ENCODE results near the gene DUSP22. TPM values are rescaled to one million over a fixed set of nuclear protein-coding genes. Genes with fewer than 3 reads are reported as not detected.

Gene DUSP22
- total RNA-seq, 6 donors from 2014 or later, result 49.9 to 108 (median 63.8) TPM

GRCh38 chr6:316753-317038, 24.4 kb downstream of the DUSP22 start:
- no peak for ATAC-seq (ENCODE audit: low FRiP score in 2 of 2)
- Histone ChIP-seq H3K27ac (no peak overlapping the region), H3K4me1 (peaks cover 11 to 23% (median 15%) of the 10 kb centered on the region in 4 donors), H3K36me3 (peaks cover 0 to 3% (median 0%) of the 10 kb centered on the region in 4 donors), H3K9me3 (no peaks in the 10 kb centered on the region), H3K27me3 (no peaks in the 10 kb centered on the region), H3K4me3 (no peak overlapping the region)
- DNase-seq, result no peak
- no peak for TF ChIP-seq EP300 (IDR thresholded peaks at IDR 0.05)
- no peak for TF ChIP-seq POLR2A (IDR thresholded peaks at IDR 0.05)
- no peak for TF ChIP-seq POLR2AphosphoS5 (IDR thresholded peaks at IDR 0.05)
- TF ChIP-seq CTCF (IDR thresholded peaks at IDR 0.05), result no peak

GRCh38 chr6:317060-317447, 24.8 kb downstream of the DUSP22 start:
- peak; percentile 19 to 84 for DNase-seq
- no peaks in the 10 kb centered on the region for H3K27me3 ChIP-seq
- H3K4me1 ChIP-seq, result peaks cover 8 to 20% (median 12%) of the 10 kb centered on the region in 4 donors
- WGBS, 2 donors, result 69% methylated on average over 7 of the region's 7 CpGs
- no peak for ATAC-seq (ENCODE audit: low FRiP score in 2 of 2)
- H3K27ac ChIP-seq, result no peak overlapping the region
- H3K9me3 ChIP-seq, result no peaks in the 10 kb centered on the region
- H3K4me3 ChIP-seq, result no peak overlapping the region
- peaks cover 0 to 3% (median 0%) of the 10 kb centered on the region in 4 donors for H3K36me3 ChIP-seq
- TF ChIP-seq POLR2AphosphoS5 (IDR thresholded peaks at IDR 0.05), result no peak
- TF ChIP-seq EP300 (IDR thresholded peaks at IDR 0.05), result no peak
- TF ChIP-seq POLR2A (IDR thresholded peaks at IDR 0.05), result no peak

GRCh38 chr6:317448-318144, 25.3 kb downstream of the DUSP22 start:
- Histone ChIP-seq H3K4me1 (peaks cover 4 to 14% (median 6%) of the 10 kb centered on the region in 4 donors), H3K9me3 (no peaks in the 10 kb centered on the region), H3K27me3 (no peaks in the 10 kb centered on the region), H3K4me3 (no peak overlapping the region), H3K36me3 (peaks cover 0 to 3% (median 0%) of the 10 kb centered on the region in 4 donors), H3K27ac (no peak overlapping the region)
- ATAC-seq (ENCODE audit: low FRiP score in 2 of 2) (no peak), DNase-seq (peak; percentile 21 to 46)
- 78 to 79% methylated on average over 18 of the region's 18 CpGs for WGBS, 2 donors
- TF ChIP-seq POLR2AphosphoS5 (IDR thresholded peaks at IDR 0.05) (no peak), CTCF (IDR thresholded peaks at IDR 0.05) (no peak), POLR2A (IDR thresholded peaks at IDR 0.05) (no peak), EP300 (IDR thresholded peaks at IDR 0.05) (no peak)

GRCh38 chr6:318243-318890, 26.1 kb downstream of the DUSP22 start:
- H3K4me3 ChIP-seq, result no peak overlapping the region
- peaks cover under 1 to 8% (median 4%) of the 10 kb centered on the region in 4 donors for H3K4me1 ChIP-seq
- no peak for ATAC-seq (ENCODE audit: low FRiP score in 2 of 2)
- H3K9me3 ChIP-seq, result no peaks in the 10 kb centered on the region
- TF ChIP-seq CTCF (IDR thresholded peaks at IDR 0.05) (no peak), POLR2AphosphoS5 (IDR thresholded peaks at IDR 0.05) (no peak), EP300 (IDR thresholded peaks at IDR 0.05) (no peak), POLR2A (IDR thresholded peaks at IDR 0.05) (no peak)
- no peak overlapping the region for H3K27ac ChIP-seq
- WGBS, 2 donors, result 79 to 80% methylated on average over 4 of the region's 4 CpGs
- DNase-seq, result peak; percentile 18 to 40
- no peaks in the 10 kb centered on the region for H3K27me3 ChIP-seq
- H3K36me3 ChIP-seq, result peaks cover 0 to 3% (median 0%) of the 10 kb centered on the region in 4 donors

GRCh38 chr6:319177-320131, 27.2 kb downstream of the DUSP22 start:
- Histone ChIP-seq H3K9me3 (no peaks in the 10 kb centered on the region), H3K27me3 (no peaks in the 10 kb centered on the region), H3K4me1 (peaks cover 0 to 15% (median 3%) of the 10 kb centered on the region in 4 donors), H3K36me3 (peaks cover 0 to 3% (median 0%) of the 10 kb centered on the region in 4 donors), H3K27ac (no peak overlapping the region), H3K4me3 (no peak overlapping the region)
- DNase-seq, result peak in 1 of 2 donors; percentile 16
- TF ChIP-seq CTCF (IDR thresholded peaks at IDR 0.05) (no peak), POLR2A (IDR thresholded peaks at IDR 0.05) (no peak), EP300 (IDR thresholded peaks at IDR 0.05) (no peak), POLR2AphosphoS5 (IDR thresholded peaks at IDR 0.05) (no peak)
- 88 to 89% methylated on average over 14 of the region's 14 CpGs for WGBS, 2 donors
- no peak for ATAC-seq (ENCODE audit: low FRiP score in 2 of 2)

Measured in upper lobe of left lung (tissue), 6 donors.